Measurements from ENCODE around the gene CFAP69.

The CFAP69 gene

DNA sequence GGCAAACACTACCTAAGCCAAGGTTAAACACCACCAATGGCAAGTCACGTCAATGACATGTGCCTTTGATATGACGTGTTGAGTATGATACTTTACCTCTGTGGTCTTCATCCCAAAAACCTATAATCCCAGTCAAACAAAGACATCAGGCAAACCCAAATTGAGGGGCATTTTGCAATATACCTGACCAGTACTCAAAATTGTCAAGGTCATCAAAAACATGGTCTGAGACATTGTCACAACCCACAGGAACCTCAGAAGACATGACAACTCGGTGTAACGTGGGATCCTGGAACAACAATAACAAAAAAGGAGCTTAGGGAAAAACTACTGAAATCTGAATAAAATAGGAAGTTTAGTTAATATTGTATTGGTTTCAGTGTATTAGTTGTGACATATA lies 68.9 kb downstream of the CFAP69 start:
- Histone ChIP-seq H3K9ac (ENCODE audit: low read depth, low read length) (no peak overlapping the region), H3K4me3 (ENCODE audit: low read depth in 1 of 2, low read length in 2 of 2) (no peak overlapping the region)

GRCh38 chr7:90320014-90320413 lies 75.0 kb downstream of the CFAP69 start:
- Histone ChIP-seq H3K9ac (ENCODE audit: low read depth, low read length) (no peak overlapping the region), H3K9me3 (ENCODE audit: insufficient read depth, low read length, severe bottlenecking) (no peaks in the 10 kb centered on the region), H4K20me1 (ENCODE audit: insufficient read depth, low read length) (no peaks in the 10 kb centered on the region), H3K4me2 (ENCODE audit: insufficient read depth, low read length) (no peak overlapping the region), H3K27me3 (ENCODE audit: insufficient read depth, low read length, poor library complexity) (no peaks in the 10 kb centered on the region), H3K79me2 (ENCODE audit: insufficient read depth, low read length) (no peaks in the 10 kb centered on the region), H3K36me3 (ENCODE audit: insufficient read depth, low read length) (no peaks in the 10 kb centered on the region), H3K4me3 (ENCODE audit: low read depth in 1 of 2, low read length in 2 of 2) (no peak overlapping the region), H3K27ac (ENCODE audit: low read length) (no peak overlapping the region), H2AFZ (ENCODE audit: low read depth, low read length) (no peak overlapping the region), H3K4me1 (ENCODE audit: insufficient read depth, low read length) (no peaks in the 10 kb centered on the region)
- DNase-seq = no peak
- no peak for ATAC-seq (ENCODE audit: insufficient read depth, low read depth)
- TF ChIP-seq, protein P1, sequence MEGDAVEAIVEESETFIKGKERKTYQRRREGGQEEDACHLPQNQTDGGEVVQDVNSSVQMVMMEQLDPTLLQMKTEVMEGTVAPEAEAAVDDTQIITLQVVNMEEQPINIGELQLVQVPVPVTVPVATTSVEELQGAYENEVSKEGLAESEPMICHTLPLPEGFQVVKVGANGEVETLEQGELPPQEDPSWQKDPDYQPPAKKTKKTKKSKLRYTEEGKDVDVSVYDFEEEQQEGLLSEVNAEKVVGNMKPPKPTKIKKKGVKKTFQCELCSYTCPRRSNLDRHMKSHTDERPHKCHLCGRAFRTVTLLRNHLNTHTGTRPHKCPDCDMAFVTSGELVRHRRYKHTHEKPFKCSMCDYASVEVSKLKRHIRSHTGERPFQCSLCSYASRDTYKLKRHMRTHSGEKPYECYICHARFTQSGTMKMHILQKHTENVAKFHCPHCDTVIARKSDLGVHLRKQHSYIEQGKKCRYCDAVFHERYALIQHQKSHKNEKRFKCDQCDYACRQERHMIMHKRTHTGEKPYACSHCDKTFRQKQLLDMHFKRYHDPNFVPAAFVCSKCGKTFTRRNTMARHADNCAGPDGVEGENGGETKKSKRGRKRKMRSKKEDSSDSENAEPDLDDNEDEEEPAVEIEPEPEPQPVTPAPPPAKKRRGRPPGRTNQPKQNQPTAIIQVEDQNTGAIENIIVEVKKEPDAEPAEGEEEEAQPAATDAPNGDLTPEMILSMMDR (IDR thresholded peaks at IDR 0.05; ENCODE audit: borderline replicate concordance, extremely low read depth, low read length, poor library complexity, severe bottlenecking) = no peak
- TF ChIP-seq EZH2 (IDR thresholded peaks at IDR 0.05; ENCODE audit: borderline replicate concordance, low read depth, low read length, severe bottlenecking) = no peak

More for the DNA sequence above, 68.9 kb downstream of the CFAP69 start:
- TF ChIP-seq, protein P1 (IDR thresholded peaks at IDR 0.05; ENCODE audit: borderline replicate concordance, extremely low read depth, low read length, poor library complexity, severe bottlenecking) = no peak
- TF ChIP-seq EZH2 (IDR thresholded peaks at IDR 0.05; ENCODE audit: borderline replicate concordance, low read depth, low read length, severe bottlenecking) = no peak
- Histone ChIP-seq H2AFZ (ENCODE audit: low read depth, low read length) (no peak overlapping the region), H3K9me3 (ENCODE audit: insufficient read depth, low read length, severe bottlenecking) (no peaks in the 10 kb centered on the region), H4K20me1 (ENCODE audit: insufficient read depth, low read length) (no peaks in the 10 kb centered on the region), H3K4me2 (ENCODE audit: insufficient read depth, low read length) (no peak overlapping the region), H3K27me3 (ENCODE audit: insufficient read depth, low read length, poor library complexity) (no peaks in the 10 kb centered on the region), H3K79me2 (ENCODE audit: insufficient read depth, low read length) (no peaks in the 10 kb centered on the region), H3K36me3 (ENCODE audit: insufficient read depth, low read length) (no peaks in the 10 kb centered on the region), H3K27ac (ENCODE audit: low read length) (no peak overlapping the region), H3K4me1 (ENCODE audit: insufficient read depth, low read length) (no peaks in the 10 kb centered on the region)
- DNase-seq = no peak
- no peak for ATAC-seq (ENCODE audit: insufficient read depth, low read depth)

- no peak overlapping the region for H3K4me2 ChIP-seq (ENCODE audit: insufficient read depth, low read length)
- H3K4me1 ChIP-seq (ENCODE audit: insufficient read depth, low read length) = no peaks in the 10 kb centered on the region
- no peaks in the 10 kb centered on the region for H4K20me1 ChIP-seq (ENCODE audit: insufficient read depth, low read length)
- H3K9me3 ChIP-seq (ENCODE audit: insufficient read depth, low read length, severe bottlenecking) = no peaks in the 10 kb centered on the region
- no peaks in the 10 kb centered on the region for H3K36me3 ChIP-seq (ENCODE audit: insufficient read depth, low read length)
- no peaks in the 10 kb centered on the region for H3K79me2 ChIP-seq (ENCODE audit: insufficient read depth, low read length)
- H3K4me3 ChIP-seq (ENCODE audit: low read depth in 1 of 2, low read length in 2 of 2) = no peak overlapping the region
- DNase-seq (no peak), ATAC-seq (ENCODE audit: insufficient read depth, low read depth) (no peak)
- H2AFZ ChIP-seq (ENCODE audit: low read depth, low read length) = no peak overlapping the region
- no peaks in the 10 kb centered on the region for H3K27me3 ChIP-seq (ENCODE audit: insufficient read depth, low read length, poor library complexity)
- H3K9ac ChIP-seq (ENCODE audit: low read depth, low read length) = no peak overlapping the region
- no peak overlapping the region for H3K27ac ChIP-seq (ENCODE audit: low read length)
- TF ChIP-seq EZH2 (IDR thresholded peaks at IDR 0.05; ENCODE audit: borderline replicate concordance, low read depth, low read length, severe bottlenecking) = no peak
- TF ChIP-seq, protein P1 (IDR thresholded peaks at IDR 0.05; ENCODE audit: borderline replicate concordance, extremely low read depth, low read length, poor library complexity, severe bottlenecking) = no peak
Measured at GRCh38 chr7:90320418-90320800, 75.4 kb downstream of the CFAP69 start.
